HCT116 (cell line): Measurements from ENCODE around the gene TPI1. TPM values are rescaled to one million over a fixed set of nuclear protein-coding genes. Genes with fewer than 3 reads are reported as not detected.

Experiments
- ATAC-seq: fragments of 200-7000 bp; cut with Tn5 transposase; 2 replicates; pipeline ENCODE4 v1.9.1; 2020; ENCODE audit warnings: mild to moderate bottlenecking, moderate library complexity
- BruUV-seq: library from RNA; stranded (reverse); fragments of 400-500 nt; replicated peaks from 2 replicates; lab custom pipeline; 2021; lab: Mats Ljungman, UMichigan
- CTCF ChIA-PET: fragments of 300-600 bp; sonication (Branson Sonifier 250); formaldehyde crosslinking; loops from one replicate; lab custom pipeline; 2021; ENCODE audit warnings: antibody characterized with exemption; lab: Charles Lee
- POLR2A ChIA-PET: fragments of 300-600, 350-600 bp; sonication (Branson Sonifier 250); formaldehyde crosslinking; loops from one replicate; lab custom pipeline; 2021; ENCODE audit warnings: antibody characterized with exemption; lab: Charles Lee
- RAD21 ChIA-PET, 2 experiments: fragments of 300-600 bp; sonication (Branson Sonifier 250); formaldehyde crosslinking; loops; one replicate each; lab custom pipeline; 2023; ENCODE audit warnings: low total read pairs in 2 of 2; ENCODE audit not compliant: uncharacterized antibody in 2 of 2, unreplicated experiment in 2 of 2, low non-redundant PET in 1 of 2; lab: Charles Lee
- DNase-seq: peaks from one replicate; pipeline ENCODE4 v3.0.0-alpha.2; 2010; ENCODE audit warnings: low read depth, low spot score
- H2AFZ ChIP-seq: fragments of 200-600 bp; shearing (Covaris generic), sonication (generic); 2 replicates; pipeline ENCODE4 v1.6.1; 2017; ENCODE audit warnings: low read depth, mixed run types, mixed read lengths, antibody characterized with exemption, low read length; ENCODE audit not compliant: poor library complexity, severe bottlenecking
- H3K27ac ChIP-seq: 2 replicates; pipeline ENCODE4 v1.5.1; 2012; ENCODE audit warnings: low read depth, low read length
- H3K27me3 ChIP-seq: fragments of 200-600 bp; sonication (generic); 2 replicates; pipeline ENCODE4 v1.6.1; 2016; ENCODE audit warnings: mixed run types, low read length, mixed read lengths; ENCODE audit not compliant: insufficient read depth
- H3K36me3 ChIP-seq, 2 experiments: fragments of 200-500 bp in 1 of 2; fragments of 200-600 bp in 1 of 2; sonication (Bioruptor generic) in 1 of 2; sonication (generic) in 1 of 2; 2 replicates each; pipeline versions ENCODE4 v1.5.1 to v1.6.1; 2014 to 2016; ENCODE audit warnings: low read length in 2 of 2, inconsistent platforms in 1 of 2, mixed read lengths in 1 of 2, mixed run types in 1 of 2; ENCODE audit not compliant: insufficient read depth in 2 of 2, control insufficient read depth in 1 of 2
- H3K4me1 ChIP-seq, 2 experiments: fragments of 200-600 bp in 1 of 2; sonication (generic) in 1 of 2; 2 replicates each; pipeline versions ENCODE4 v1.5.1 to v1.6.1; 2012 to 2017; ENCODE audit warnings: low read length in 2 of 2, inconsistent platforms in 1 of 2, mild to moderate bottlenecking in 1 of 2, mixed read lengths in 1 of 2, mixed run types in 1 of 2, moderate library complexity in 1 of 2; ENCODE audit not compliant: insufficient read depth in 2 of 2, control insufficient read depth in 1 of 2
- H3K4me2 ChIP-seq: fragments of 200-600 bp; sonication (generic); 2 replicates; pipeline ENCODE4 v1.6.1; 2017; ENCODE audit warnings: mixed run types, low read length, mixed read lengths
- H3K4me3 ChIP-seq, 2 experiments: fragments of 200-600 bp in 1 of 2; sonication (generic) in 1 of 2; replicated peaks in 1 of 2; 2 replicates each; pipeline ENCODE4 v1.5.1; 2011 to 2016; ENCODE audit warnings: low read length in 2 of 2, control low read depth in 1 of 2, low read depth in 1 of 2, mild to moderate bottlenecking in 1 of 2, mixed read lengths in 1 of 2, mixed run types in 1 of 2
- H3K79me2 ChIP-seq: fragments of 200-600 bp; sonication (generic); 2 replicates; pipeline ENCODE4 v1.6.1; 2017; ENCODE audit warnings: mild to moderate bottlenecking, mixed run types, low read length, moderate library complexity, mixed read lengths; ENCODE audit not compliant: insufficient read depth
- H3K9ac ChIP-seq: fragments of 200-600 bp; sonication (generic); 2 replicates; pipeline ENCODE4 v1.6.1; 2016; ENCODE audit warnings: low read length, mixed read lengths
- H3K9me2 ChIP-seq: fragments of 200-600 bp; sonication (generic), shearing (Covaris generic); 2 replicates; pipeline ENCODE4 v1.6.1; 2017; ENCODE audit warnings: mixed run types, mild to moderate bottlenecking, moderate library complexity; ENCODE audit not compliant: insufficient read depth
- H3K9me3 ChIP-seq, 2 experiments: fragments of 200-500 bp in 1 of 2; fragments of 200-600 bp in 1 of 2; sonication (Bioruptor generic) in 1 of 2; sonication (generic) in 1 of 2; 2 replicates each; pipeline ENCODE4 v1.6.1; 2014 to 2017; ENCODE audit warnings: low read length in 2 of 2, mixed read lengths in 2 of 2, inconsistent platforms in 1 of 2, low read depth in 1 of 2, mild to moderate bottlenecking in 1 of 2, mixed run types in 1 of 2, moderate library complexity in 1 of 2; ENCODE audit not compliant: control insufficient read depth in 1 of 2, insufficient read depth in 1 of 2
- H4K20me1 ChIP-seq: fragments of 200-600 bp; sonication (generic), shearing (Covaris generic); 2 replicates; pipeline ENCODE4 v1.6.1; 2017; ENCODE audit warnings: mixed run types, mild to moderate bottlenecking, moderate library complexity; ENCODE audit not compliant: insufficient read depth
- EGR1 ChIP-seq: IDR thresholded peaks from 2 replicates; pipeline ENCODE4 v1.6.1; 2012; ENCODE audit warnings: low read depth
- EZH2phosphoT487 ChIP-seq: fragments of 200-600 bp; IDR thresholded peaks from 2 replicates; pipeline ENCODE4 v1.6.1; 2018; ENCODE audit warnings: antibody characterized with exemption, borderline replicate concordance
- MAX ChIP-seq: IDR thresholded peaks from 2 replicates; pipeline ENCODE4 v1.6.1; 2012
- POLR2A ChIP-seq: IDR thresholded peaks from 2 replicates; pipeline ENCODE4 v1.7.0; 2011; ENCODE audit warnings: borderline replicate concordance; ENCODE audit not compliant: insufficient read depth, insufficient read length; ENCODE audit errors: extremely low read depth
- SP1 ChIP-seq: IDR thresholded peaks from 2 replicates; pipeline ENCODE4 v1.6.1; 2012; ENCODE audit warnings: low read depth
- ZFX ChIP-seq: fragments of 450-650 bp; IDR thresholded peaks from 2 replicates; pipeline ENCODE4 v1.6.1; 2017
- intact Hi-C: fragments of 100-400 bp; cut with micrococcal nuclease; formaldehyde crosslinking; loops from 2 replicates; pipeline ENCODE4 v1.10.0; 2022
- total RNA-seq: library from RNA; stranded (reverse); gene quantifications from one replicate; pipeline ENCODE4 v1.2.1, GENCODE V29; 2021; ENCODE audit not compliant: unreplicated experiment
- TF ChIP-seq, protein P1 (sequence below), 3 experiments: fragments of 200-600 bp in 1 of 3; sonication (generic) in 1 of 3; IDR thresholded peaks in 2 of 3; conservative IDR thresholded peaks in 1 of 3; 2 replicates each; pipeline ENCODE4 v1.5.1; 2012 to 2017; ENCODE audit warnings: low read depth in 2 of 3, low read length in 2 of 3, antibody characterized with exemption in 1 of 3, borderline replicate concordance in 1 of 3, control low read depth in 1 of 3, mild to moderate bottlenecking in 1 of 3, mixed read lengths in 1 of 3, mixed run types in 1 of 3, moderate library complexity in 1 of 3; ENCODE audit not compliant: insufficient read depth in 1 of 3

TPI1 gene
- total RNA-seq, 1 experiment from 2014 or later, result 1,068 TPM

DNA sequence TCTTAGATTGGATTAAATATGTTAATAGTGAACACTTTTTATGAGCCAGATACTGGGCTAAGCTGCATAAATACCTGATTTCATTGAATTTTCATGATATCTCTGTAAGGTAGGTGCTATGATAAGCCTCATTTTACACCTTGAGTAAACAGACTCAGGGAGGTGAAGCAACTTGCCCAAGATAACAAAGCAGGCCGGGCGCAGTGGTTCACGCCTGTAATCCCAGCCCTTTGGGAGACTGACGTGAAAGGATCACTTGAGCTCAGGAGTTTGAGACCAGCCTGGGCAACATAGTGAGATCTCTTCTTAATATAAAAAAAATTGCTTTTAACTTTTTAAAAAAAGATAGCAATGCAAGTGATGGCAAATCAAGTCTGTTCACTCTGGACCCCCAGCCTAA lies 25.3 kb upstream of the TPI1 start:
- Histone ChIP-seq H3K9me3 (no peaks in the 10 kb centered on the region), H2AFZ (no peak overlapping the region), H3K9ac (no peak overlapping the region), H3K4me1 (no peaks in the 10 kb centered on the region), H3K36me3 (peaks cover 14 to 26% of the 10 kb centered on the region in 2 experiments; a peak in 3 of 4 replicates), H3K4me3 (no peak overlapping the region), H3K27me3 (no peaks in the 10 kb centered on the region), H3K79me2 (no peaks in the 10 kb centered on the region), H3K27ac (no peak overlapping the region)
- ChIA-PET POLR2A (interaction anchor here (0.6 to 4.4 kb wide), 2 partner anchors 10 to 153 kb away, joined by 6 to 19 read pairs; partner anchors contain the start of genes CDCA3, USP5 and ZNF384), RAD21 (no interaction called here)
- no peak for ATAC-seq
- no peak for TF ChIP-seq EGR1
- TF ChIP-seq, protein P1, sequence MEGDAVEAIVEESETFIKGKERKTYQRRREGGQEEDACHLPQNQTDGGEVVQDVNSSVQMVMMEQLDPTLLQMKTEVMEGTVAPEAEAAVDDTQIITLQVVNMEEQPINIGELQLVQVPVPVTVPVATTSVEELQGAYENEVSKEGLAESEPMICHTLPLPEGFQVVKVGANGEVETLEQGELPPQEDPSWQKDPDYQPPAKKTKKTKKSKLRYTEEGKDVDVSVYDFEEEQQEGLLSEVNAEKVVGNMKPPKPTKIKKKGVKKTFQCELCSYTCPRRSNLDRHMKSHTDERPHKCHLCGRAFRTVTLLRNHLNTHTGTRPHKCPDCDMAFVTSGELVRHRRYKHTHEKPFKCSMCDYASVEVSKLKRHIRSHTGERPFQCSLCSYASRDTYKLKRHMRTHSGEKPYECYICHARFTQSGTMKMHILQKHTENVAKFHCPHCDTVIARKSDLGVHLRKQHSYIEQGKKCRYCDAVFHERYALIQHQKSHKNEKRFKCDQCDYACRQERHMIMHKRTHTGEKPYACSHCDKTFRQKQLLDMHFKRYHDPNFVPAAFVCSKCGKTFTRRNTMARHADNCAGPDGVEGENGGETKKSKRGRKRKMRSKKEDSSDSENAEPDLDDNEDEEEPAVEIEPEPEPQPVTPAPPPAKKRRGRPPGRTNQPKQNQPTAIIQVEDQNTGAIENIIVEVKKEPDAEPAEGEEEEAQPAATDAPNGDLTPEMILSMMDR (IDR thresholded peaks at IDR 0.05 in 2 of 3, conservative IDR thresholded peaks at IDR 0.05 in 1 of 3; ENCODE audit: borderline replicate concordance in 1 of 3, insufficient read depth in 1 of 3, low read depth in 2 of 3, low read length in 2 of 3), result no peak
- no peak for TF ChIP-seq EZH2phosphoT487
- no peak for TF ChIP-seq SP1
- TF ChIP-seq ZFX, result no peak
- no peak for TF ChIP-seq POLR2A
- TF ChIP-seq MAX, result no peak
- TF ChIP-seq, all 23 proteins: peak for 0
- intact Hi-C loops, result no loop called here
- no peak for DNase-seq
- no TSS peak for BruUV-seq
- CTCF ChIA-PET, result no interaction called here
- Histone ChIP-seq H3K9me2 (no peaks in the 10 kb centered on the region), H4K20me1 (no peaks in the 10 kb centered on the region), H3K4me2 (no peak overlapping the region)
